Lung (tissue), 12 donors: Measurements from ENCODE around the gene ANXA3. TPM values are rescaled to one million over a fixed set of nuclear protein-coding genes. Genes with fewer than 3 reads are reported as not detected.

Experiments
- ATAC-seq: fragments of 200-7000 bp; cut with Tn5 transposase; one replicate; pipeline ENCODE4 v1.9.1; 2020; ENCODE audit warnings: moderate number of reproducible peaks; ENCODE audit not compliant: insufficient read depth, low FRiP score
- DNase-seq, 3 donors: peaks; one replicate each; pipeline ENCODE4 v3.0.0-alpha.2; 2013 to 2017
- H3K27ac ChIP-seq, 2 donors: one replicate each; pipeline ENCODE4 v1.5.1; 2013; ENCODE audit warnings: mild to moderate bottlenecking in 2 of 2, moderate library complexity in 2 of 2, control low read depth in 1 of 2, inconsistent platforms in 1 of 2, low read depth in 1 of 2, low read length in 1 of 2
- H3K27me3 ChIP-seq, 3 donors: one replicate each; pipeline ENCODE4 v1.5.1; 2013; ENCODE audit warnings: low read length in 2 of 3; ENCODE audit not compliant: control insufficient read depth in 3 of 3, insufficient read depth in 3 of 3
- H3K36me3 ChIP-seq, 4 donors: one replicate each; pipeline ENCODE4 v1.5.1; 2013; ENCODE audit warnings: low read length in 4 of 4, mild to moderate bottlenecking in 1 of 4, moderate library complexity in 1 of 4; ENCODE audit not compliant: control insufficient read depth in 4 of 4, insufficient read depth in 4 of 4
- H3K4me1 ChIP-seq, 5 donors: one replicate each; pipeline ENCODE4 v1.5.1; 2013; ENCODE audit warnings: low read length in 5 of 5, mild to moderate bottlenecking in 2 of 5, moderate library complexity in 1 of 5; ENCODE audit not compliant: control insufficient read depth in 5 of 5, insufficient read depth in 5 of 5
- H3K4me3 ChIP-seq: one replicate; pipeline ENCODE4 v1.5.1; 2013; ENCODE audit warnings: mild to moderate bottlenecking, control low read depth, moderate library complexity
- H3K9ac ChIP-seq, 2 donors: one replicate each; pipeline ENCODE4 v1.5.1; 2013; ENCODE audit warnings: low read length in 2 of 2, control low read depth in 1 of 2; ENCODE audit not compliant: insufficient read depth in 1 of 2
- H3K9me3 ChIP-seq, 4 donors: one replicate each; pipeline ENCODE4 v1.5.1; 2013; ENCODE audit warnings: low read length in 3 of 4, mild to moderate bottlenecking in 1 of 4, moderate library complexity in 1 of 4; ENCODE audit not compliant: control insufficient read depth in 4 of 4, insufficient read depth in 3 of 4
- WGBS, 2 donors: extraction: QIAGEN DNeasy Blood & Tissue Kit; methylation state at CpG; one replicate each; pipeline ENCODE4 v1.1.7; 2013; 5-methylcytosine and 5-hydroxymethylcytosine counted together
- polyA plus RNA-seq, 2 donors: library from polyadenylated mRNA; stranded (reverse); fragments of 200-250 nt; gene quantifications; one replicate each; pipeline ENCODE4 v1.2.1, GENCODE V29; 2013
- total RNA-seq, 2 donors: library from RNA; depleted of rRNA in 1 of 2; stranded (reverse); fragments of >200 nt in 1 of 2; gene quantifications; one replicate each; pipeline ENCODE4 v1.2.1, GENCODE V29; 2014 to 2021
- TF ChIP-seq, protein P1 (sequence below): IDR thresholded peaks from 2 replicates; pipeline ENCODE4 v1.5.1; 2012; ENCODE audit warnings: mild to moderate bottlenecking; ENCODE audit errors: control extremely low read depth, extremely low read depth
- donor health status: control.
- donor health status: control.
- donor health status: Bipolar disorder and iron deficiency.
- donor health status: healthy.
- donor health status: DM: yes; HTN: yes; CAD: no.

The ANXA3 gene
- total and polyA plus RNA-seq, 4 donors: 84.1 to 244 (median 156) TPM

DNA sequence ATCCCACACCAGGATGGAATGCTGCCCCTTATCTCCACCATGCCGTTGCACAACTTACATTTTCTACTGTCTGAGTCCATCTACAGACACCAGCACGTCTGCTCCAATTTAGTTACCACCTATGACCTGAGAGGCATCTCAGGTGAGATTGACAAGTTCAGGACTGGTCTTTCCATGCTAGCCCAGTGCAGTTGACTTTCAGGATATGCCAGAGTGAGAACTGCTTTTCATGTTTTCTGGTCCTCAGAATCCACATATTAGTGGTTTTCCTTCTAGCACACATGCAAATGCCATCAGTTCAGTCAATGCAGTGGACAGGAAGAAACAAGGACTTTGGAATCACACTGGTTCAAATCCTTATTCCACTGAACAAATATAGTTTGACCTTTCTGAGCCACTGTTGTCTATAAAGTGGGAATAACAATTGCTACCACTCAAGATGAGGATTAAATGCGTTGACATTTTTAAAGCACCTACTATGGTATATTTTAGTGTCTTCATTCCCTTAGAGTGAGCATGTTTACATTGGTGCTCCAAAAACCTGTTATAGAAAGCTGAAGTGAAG, 38.1 kb upstream of the ANXA3 start:
- Histone ChIP-seq H3K9me3 (no peaks in the 10 kb centered on the region), H3K27me3 (no peaks in the 10 kb centered on the region), H3K9ac (peak overlapping the region in 1 of 2 donors; percentile 4), H3K36me3 (peaks cover 0 to 5% (median 0%) of the 10 kb centered on the region in 4 donors), H3K27ac (no peak overlapping the region), H3K4me3 (no peak overlapping the region), H3K4me1 (peaks cover 0 to 4% (median 0%) of the 10 kb centered on the region in 5 donors)
- 81 to 87% methylated on average over 3 of the region's 3 CpGs for WGBS, 2 donors
- no peak for DNase-seq
- ATAC-seq: no peak
- TF ChIP-seq, protein P1, sequence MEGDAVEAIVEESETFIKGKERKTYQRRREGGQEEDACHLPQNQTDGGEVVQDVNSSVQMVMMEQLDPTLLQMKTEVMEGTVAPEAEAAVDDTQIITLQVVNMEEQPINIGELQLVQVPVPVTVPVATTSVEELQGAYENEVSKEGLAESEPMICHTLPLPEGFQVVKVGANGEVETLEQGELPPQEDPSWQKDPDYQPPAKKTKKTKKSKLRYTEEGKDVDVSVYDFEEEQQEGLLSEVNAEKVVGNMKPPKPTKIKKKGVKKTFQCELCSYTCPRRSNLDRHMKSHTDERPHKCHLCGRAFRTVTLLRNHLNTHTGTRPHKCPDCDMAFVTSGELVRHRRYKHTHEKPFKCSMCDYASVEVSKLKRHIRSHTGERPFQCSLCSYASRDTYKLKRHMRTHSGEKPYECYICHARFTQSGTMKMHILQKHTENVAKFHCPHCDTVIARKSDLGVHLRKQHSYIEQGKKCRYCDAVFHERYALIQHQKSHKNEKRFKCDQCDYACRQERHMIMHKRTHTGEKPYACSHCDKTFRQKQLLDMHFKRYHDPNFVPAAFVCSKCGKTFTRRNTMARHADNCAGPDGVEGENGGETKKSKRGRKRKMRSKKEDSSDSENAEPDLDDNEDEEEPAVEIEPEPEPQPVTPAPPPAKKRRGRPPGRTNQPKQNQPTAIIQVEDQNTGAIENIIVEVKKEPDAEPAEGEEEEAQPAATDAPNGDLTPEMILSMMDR: no peak

DNA sequence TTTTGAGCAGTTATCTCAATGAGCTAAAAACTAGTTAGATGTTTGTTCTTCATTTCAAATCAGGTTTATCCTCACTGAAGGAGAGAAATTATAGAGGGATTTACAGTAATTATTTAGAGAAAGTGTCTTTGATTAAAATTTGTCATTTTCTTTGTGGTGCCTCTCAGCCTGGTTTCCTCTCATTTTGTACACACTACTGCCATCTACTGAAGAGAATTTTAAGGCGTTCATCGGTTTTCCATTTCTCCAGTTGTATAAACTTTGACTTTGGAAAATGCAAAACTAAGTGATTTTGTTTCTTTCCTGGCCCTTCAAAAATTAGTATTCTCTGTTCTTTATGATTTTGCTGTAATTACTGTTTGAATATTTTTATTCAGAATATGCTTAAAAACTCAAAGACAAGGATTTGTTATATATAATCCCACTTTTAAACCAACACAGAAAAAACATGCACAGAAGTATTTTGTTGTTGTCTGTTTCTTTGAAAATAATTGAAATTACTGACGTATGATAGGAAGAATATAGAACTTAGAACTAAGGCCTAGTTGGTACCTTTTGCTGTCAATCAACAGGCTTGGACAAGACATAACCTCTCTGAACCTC, 34.4 kb upstream of the ANXA3 start:
- Histone ChIP-seq H3K4me3 (no peak overlapping the region), H3K4me1 (peaks cover 0 to 6% (median 2%) of the 10 kb centered on the region in 5 donors), H3K9me3 (no peaks in the 10 kb centered on the region), H3K9ac (no peak overlapping the region), H3K36me3 (peaks cover 0 to under 1% (median 0%) of the 10 kb centered on the region in 4 donors), H3K27me3 (no peaks in the 10 kb centered on the region), H3K27ac (no peak overlapping the region)
- DNase-seq: peak in 2 of 3 donors; percentile 72 to 73
- TF ChIP-seq, protein P1: peak; percentile 35
- WGBS, 2 donors: 27 to 31% methylated on average over 3 of the region's 3 CpGs
- ATAC-seq: no peak

DNA sequence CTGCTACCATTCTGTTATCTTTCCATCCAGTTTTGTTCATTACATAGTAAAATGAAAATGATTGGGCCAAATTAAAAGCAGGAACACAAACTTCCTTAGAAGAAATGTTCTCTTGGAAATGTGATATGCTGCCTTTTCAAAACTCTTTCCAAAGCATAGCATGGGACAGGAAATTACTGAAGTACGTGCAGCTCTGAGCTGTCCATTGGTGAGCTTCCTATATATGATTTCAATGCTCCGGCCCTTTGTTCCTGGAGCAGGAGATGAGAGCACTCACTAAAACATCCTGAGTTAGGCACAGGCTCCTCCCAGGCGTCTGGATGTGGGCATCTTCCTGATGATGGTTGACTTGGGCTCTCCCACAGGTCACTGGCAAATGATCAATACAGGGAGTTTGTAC, 33.0 kb upstream of the ANXA3 start:
- H3K4me1 ChIP-seq: peaks cover 0 to 6% (median 2%) of the 10 kb centered on the region in 5 donors
- H3K27me3 ChIP-seq: no peaks in the 10 kb centered on the region
- WGBS, 2 donors: 41 to 47% methylated on average over 3 of the region's 3 CpGs
- H3K9ac ChIP-seq: no peak overlapping the region
- no peak overlapping the region for H3K27ac ChIP-seq
- H3K9me3 ChIP-seq: no peaks in the 10 kb centered on the region
- H3K36me3 ChIP-seq: peaks cover 0 to 4% (median 0%) of the 10 kb centered on the region in 4 donors
- TF ChIP-seq, protein P1: no peak
- no peak overlapping the region for H3K4me3 ChIP-seq
- DNase-seq: peak in 2 of 3 donors; percentile 54 to 67
- no peak for ATAC-seq
